HCT116 (cell line): ENCODE measurements around the gene CHST1.

Experiments used
- CEBPB ChIP-seq: IDR thresholded peaks from 2 replicates; pipeline ENCODE4 v1.6.1; 2012; ENCODE audit warnings: low read depth
- EGR1 ChIP-seq: IDR thresholded peaks from 2 replicates; pipeline ENCODE4 v1.6.1; 2012; ENCODE audit warnings: low read depth
- ELF1 ChIP-seq: IDR thresholded peaks from 2 replicates; pipeline ENCODE4 v1.6.1; 2012; ENCODE audit warnings: low read depth, borderline replicate concordance
- EZH2 ChIP-seq: fragments of 200-600 bp; sonication (generic); IDR thresholded peaks from 2 replicates; pipeline ENCODE4 v1.6.1; 2017; ENCODE audit warnings: antibody characterized with exemption, mixed run types
- JUND ChIP-seq: IDR thresholded peaks from 2 replicates; pipeline ENCODE4 v1.6.1; 2012
- POLR2A ChIP-seq: IDR thresholded peaks from 2 replicates; pipeline ENCODE4 v1.7.0; 2011; ENCODE audit warnings: borderline replicate concordance; ENCODE audit not compliant: insufficient read depth, insufficient read length; ENCODE audit errors: extremely low read depth
- POLR2AphosphoS5 ChIP-seq: IDR thresholded peaks from 2 replicates; pipeline ENCODE4 v1.6.1; 2011; ENCODE audit warnings: mild to moderate bottlenecking, low read depth, low read length, moderate library complexity
- YY1 ChIP-seq: IDR thresholded peaks from 2 replicates; pipeline ENCODE4 v1.6.1; 2011; ENCODE audit warnings: low read length, low read depth, moderate library complexity, mild to moderate bottlenecking; ENCODE audit not compliant: insufficient replicate concordance; ENCODE audit errors: extremely low read depth
- TF ChIP-seq, protein P1 (sequence below): IDR thresholded peaks from 2 replicates; pipeline ENCODE4 v1.6.1; 2012; ENCODE audit warnings: low read depth
- TF ChIP-seq, protein P2 (sequence below), 3 experiments: fragments of 200-600 bp in 1 of 3; sonication (generic) in 1 of 3; IDR thresholded peaks in 2 of 3; conservative IDR thresholded peaks in 1 of 3; 2 replicates each; pipeline ENCODE4 v1.5.1; 2012 to 2017; ENCODE audit warnings: low read depth in 2 of 3, low read length in 2 of 3, antibody characterized with exemption in 1 of 3, borderline replicate concordance in 1 of 3, control low read depth in 1 of 3, mild to moderate bottlenecking in 1 of 3, mixed read lengths in 1 of 3, mixed run types in 1 of 3, moderate library complexity in 1 of 3; ENCODE audit not compliant: insufficient read depth in 1 of 3
- TF ChIP-seq, protein P3 (sequence below): IDR thresholded peaks from 2 replicates; pipeline ENCODE4 v1.6.1; 2011; ENCODE audit warnings: mild to moderate bottlenecking, low read length, moderate library complexity; ENCODE audit not compliant: insufficient replicate concordance; ENCODE audit errors: extremely low read depth

DNA sequence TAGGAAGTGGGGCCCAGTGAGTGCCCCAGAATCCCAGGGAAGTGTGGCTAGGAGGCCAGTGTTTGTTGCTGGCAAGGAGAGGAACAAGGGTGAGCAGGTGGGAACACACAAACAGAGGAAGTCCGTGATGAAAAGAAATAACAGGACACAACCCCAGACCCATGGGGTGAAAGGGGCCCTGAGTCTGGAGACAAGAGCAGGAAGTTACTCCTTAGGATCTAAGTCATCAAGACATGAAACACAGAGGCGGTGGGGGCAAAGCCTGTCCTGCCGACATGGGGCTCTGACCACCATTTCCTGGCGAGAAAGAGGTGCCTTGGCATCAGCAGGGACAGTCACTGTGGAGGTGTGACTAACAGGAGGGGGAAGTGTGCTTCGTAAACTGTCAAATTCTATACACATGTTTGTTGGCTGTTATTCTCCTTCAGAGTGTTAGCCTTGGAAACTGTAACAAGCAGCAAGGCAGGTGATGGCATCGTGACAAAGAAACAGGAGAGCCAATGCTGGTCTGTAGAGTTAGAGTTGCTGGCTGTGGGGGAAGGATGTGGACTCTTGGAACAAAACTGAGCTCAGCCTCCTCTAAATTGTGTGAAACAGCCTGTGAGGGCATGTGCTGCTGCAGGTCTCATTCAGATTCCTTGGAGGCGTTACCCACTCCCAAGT, 21.7 kb downstream of the CHST1 start:
- no peak for TF ChIP-seq POLR2AphosphoS5
- TF ChIP-seq JUND, result no peak
- TF ChIP-seq EGR1, result no peak
- TF ChIP-seq, protein P1, sequence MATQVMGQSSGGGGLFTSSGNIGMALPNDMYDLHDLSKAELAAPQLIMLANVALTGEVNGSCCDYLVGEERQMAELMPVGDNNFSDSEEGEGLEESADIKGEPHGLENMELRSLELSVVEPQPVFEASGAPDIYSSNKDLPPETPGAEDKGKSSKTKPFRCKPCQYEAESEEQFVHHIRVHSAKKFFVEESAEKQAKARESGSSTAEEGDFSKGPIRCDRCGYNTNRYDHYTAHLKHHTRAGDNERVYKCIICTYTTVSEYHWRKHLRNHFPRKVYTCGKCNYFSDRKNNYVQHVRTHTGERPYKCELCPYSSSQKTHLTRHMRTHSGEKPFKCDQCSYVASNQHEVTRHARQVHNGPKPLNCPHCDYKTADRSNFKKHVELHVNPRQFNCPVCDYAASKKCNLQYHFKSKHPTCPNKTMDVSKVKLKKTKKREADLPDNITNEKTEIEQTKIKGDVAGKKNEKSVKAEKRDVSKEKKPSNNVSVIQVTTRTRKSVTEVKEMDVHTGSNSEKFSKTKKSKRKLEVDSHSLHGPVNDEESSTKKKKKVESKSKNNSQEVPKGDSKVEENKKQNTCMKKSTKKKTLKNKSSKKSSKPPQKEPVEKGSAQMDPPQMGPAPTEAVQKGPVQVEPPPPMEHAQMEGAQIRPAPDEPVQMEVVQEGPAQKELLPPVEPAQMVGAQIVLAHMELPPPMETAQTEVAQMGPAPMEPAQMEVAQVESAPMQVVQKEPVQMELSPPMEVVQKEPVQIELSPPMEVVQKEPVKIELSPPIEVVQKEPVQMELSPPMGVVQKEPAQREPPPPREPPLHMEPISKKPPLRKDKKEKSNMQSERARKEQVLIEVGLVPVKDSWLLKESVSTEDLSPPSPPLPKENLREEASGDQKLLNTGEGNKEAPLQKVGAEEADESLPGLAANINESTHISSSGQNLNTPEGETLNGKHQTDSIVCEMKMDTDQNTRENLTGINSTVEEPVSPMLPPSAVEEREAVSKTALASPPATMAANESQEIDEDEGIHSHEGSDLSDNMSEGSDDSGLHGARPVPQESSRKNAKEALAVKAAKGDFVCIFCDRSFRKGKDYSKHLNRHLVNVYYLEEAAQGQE, result no peak
- TF ChIP-seq, protein P2, sequence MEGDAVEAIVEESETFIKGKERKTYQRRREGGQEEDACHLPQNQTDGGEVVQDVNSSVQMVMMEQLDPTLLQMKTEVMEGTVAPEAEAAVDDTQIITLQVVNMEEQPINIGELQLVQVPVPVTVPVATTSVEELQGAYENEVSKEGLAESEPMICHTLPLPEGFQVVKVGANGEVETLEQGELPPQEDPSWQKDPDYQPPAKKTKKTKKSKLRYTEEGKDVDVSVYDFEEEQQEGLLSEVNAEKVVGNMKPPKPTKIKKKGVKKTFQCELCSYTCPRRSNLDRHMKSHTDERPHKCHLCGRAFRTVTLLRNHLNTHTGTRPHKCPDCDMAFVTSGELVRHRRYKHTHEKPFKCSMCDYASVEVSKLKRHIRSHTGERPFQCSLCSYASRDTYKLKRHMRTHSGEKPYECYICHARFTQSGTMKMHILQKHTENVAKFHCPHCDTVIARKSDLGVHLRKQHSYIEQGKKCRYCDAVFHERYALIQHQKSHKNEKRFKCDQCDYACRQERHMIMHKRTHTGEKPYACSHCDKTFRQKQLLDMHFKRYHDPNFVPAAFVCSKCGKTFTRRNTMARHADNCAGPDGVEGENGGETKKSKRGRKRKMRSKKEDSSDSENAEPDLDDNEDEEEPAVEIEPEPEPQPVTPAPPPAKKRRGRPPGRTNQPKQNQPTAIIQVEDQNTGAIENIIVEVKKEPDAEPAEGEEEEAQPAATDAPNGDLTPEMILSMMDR (IDR thresholded peaks at IDR 0.05 in 2 of 3, conservative IDR thresholded peaks at IDR 0.05 in 1 of 3; ENCODE audit: borderline replicate concordance in 1 of 3, insufficient read depth in 1 of 3, low read depth in 2 of 3, low read length in 2 of 3), result no peak
- TF ChIP-seq EZH2, result no peak
- no peak for TF ChIP-seq POLR2A
- TF ChIP-seq, protein P3, sequence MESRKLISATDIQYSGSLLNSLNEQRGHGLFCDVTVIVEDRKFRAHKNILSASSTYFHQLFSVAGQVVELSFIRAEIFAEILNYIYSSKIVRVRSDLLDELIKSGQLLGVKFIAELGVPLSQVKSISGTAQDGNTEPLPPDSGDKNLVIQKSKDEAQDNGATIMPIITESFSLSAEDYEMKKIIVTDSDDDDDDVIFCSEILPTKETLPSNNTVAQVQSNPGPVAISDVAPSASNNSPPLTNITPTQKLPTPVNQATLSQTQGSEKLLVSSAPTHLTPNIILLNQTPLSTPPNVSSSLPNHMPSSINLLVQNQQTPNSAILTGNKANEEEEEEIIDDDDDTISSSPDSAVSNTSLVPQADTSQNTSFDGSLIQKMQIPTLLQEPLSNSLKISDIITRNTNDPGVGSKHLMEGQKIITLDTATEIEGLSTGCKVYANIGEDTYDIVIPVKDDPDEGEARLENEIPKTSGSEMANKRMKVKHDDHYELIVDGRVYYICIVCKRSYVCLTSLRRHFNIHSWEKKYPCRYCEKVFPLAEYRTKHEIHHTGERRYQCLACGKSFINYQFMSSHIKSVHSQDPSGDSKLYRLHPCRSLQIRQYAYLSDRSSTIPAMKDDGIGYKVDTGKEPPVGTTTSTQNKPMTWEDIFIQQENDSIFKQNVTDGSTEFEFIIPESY, result no peak
- TF ChIP-seq YY1, result no peak
- TF ChIP-seq ELF1, result no peak
- no peak for TF ChIP-seq CEBPB
